T-cell (primary cell): ENCODE results near the gene PURB. TPM values are rescaled to one million over a fixed set of nuclear protein-coding genes. Genes with fewer than 3 reads are reported as not detected.

Experiments used
- ATAC-seq, 4 experiments: fragments of 200-7000 bp in 3 of 4; fragments of 150-1000 bp in 1 of 4; cut with Tn5 transposase; replicated peaks in 1 of 4; 1 replicate in 3 of 4; 2 replicates in 1 of 4; pipeline ENCODE4 v1.10.0; 2021; ENCODE audit warnings: moderate library complexity in 3 of 4, mild to moderate bottlenecking in 2 of 4, moderate number of reproducible peaks in 1 of 4
- CTCF ChIA-PET, 2 donors: fragments of 300-600 bp; sonication (Branson Sonifier 250); formaldehyde crosslinking; loops; one replicate each; lab custom pipeline; 2022; ENCODE audit warnings: antibody characterized with exemption in 2 of 2; lab: Charles Lee
- POLR2A ChIA-PET, 2 donors: fragments of 300-600 bp; sonication (Branson Sonifier 250); formaldehyde crosslinking; loops; one replicate each; lab custom pipeline; 2022; ENCODE audit warnings: antibody characterized with exemption in 2 of 2; lab: Charles Lee
- DNase-seq, 35 experiments: peaks; one replicate each; pipeline versions ENCODE4 v3.0.0 to v3.0.0-alpha.2; 2013 to 2023
- H3K27ac ChIP-seq: one replicate; pipeline ENCODE4 v1.5.1; 2013; ENCODE audit warnings: low read length
- H3K27me3 ChIP-seq, 2 experiments: replicated peaks in 1 of 2; 1 replicate in 1 of 2; 2 replicates in 1 of 2; pipeline versions ENCODE4 v1.6.1 to v1.7.0; 2013; ENCODE audit warnings: low read length in 1 of 2, mixed read lengths in 1 of 2; ENCODE audit not compliant: control insufficient read depth in 2 of 2, insufficient read depth in 2 of 2; ENCODE audit errors: extremely low read depth in 1 of 2
- H3K36me3 ChIP-seq, 2 donors: 1 replicate in 1 of 2; 2 replicates in 1 of 2; pipeline versions ENCODE4 v1.6.1 to v1.7.0; 2013; ENCODE audit warnings: low read length in 1 of 2; ENCODE audit not compliant: control insufficient read depth in 2 of 2, insufficient read depth in 1 of 2; ENCODE audit errors: extremely low read depth in 1 of 2
- H3K4me1 ChIP-seq, 2 experiments: 1 replicate in 1 of 2; 2 replicates in 1 of 2; pipeline versions ENCODE4 v1.6.1 to v1.7.0; 2013; ENCODE audit warnings: low read length in 2 of 2, mixed read lengths in 1 of 2; ENCODE audit not compliant: insufficient read depth in 2 of 2, control insufficient read depth in 1 of 2; ENCODE audit errors: extremely low read depth in 1 of 2
- H3K4me3 ChIP-seq, 2 donors: 1 replicate in 1 of 2; 2 replicates in 1 of 2; pipeline versions ENCODE4 v1.5.1 to v1.7.0; 2013; ENCODE audit warnings: mild to moderate bottlenecking in 2 of 2, low read length in 1 of 2, moderate library complexity in 1 of 2; ENCODE audit not compliant: control insufficient read depth in 1 of 2; ENCODE audit errors: extremely low read depth in 1 of 2
- H3K9me3 ChIP-seq: 2 replicates; pipeline ENCODE4 v1.7.0; 2013
- H3K27ac Mint-ChIP-seq, 2 donors: one replicate each; pipeline ENCODE4 v1.8.0; 2020 to 2021; ENCODE audit warnings: mild to moderate bottlenecking in 2 of 2, mixed read lengths in 2 of 2
- H3K27me3 Mint-ChIP-seq, 2 donors: one replicate each; pipeline ENCODE4 v1.8.0; 2021 to 2022; ENCODE audit warnings: mixed read lengths in 2 of 2
- H3K36me3 Mint-ChIP-seq: one replicate; pipeline ENCODE4 v1.8.0; 2021; ENCODE audit warnings: mixed read lengths
- H3K4me1 Mint-ChIP-seq, 3 donors: one replicate each; pipeline ENCODE4 v1.8.0; 2020 to 2022; ENCODE audit warnings: mixed read lengths in 3 of 3, mild to moderate bottlenecking in 1 of 3
- H3K4me3 Mint-ChIP-seq, 3 donors: one replicate each; pipeline ENCODE4 v1.8.0; 2020 to 2022; ENCODE audit warnings: mild to moderate bottlenecking in 3 of 3, mixed read lengths in 3 of 3, moderate library complexity in 3 of 3
- H3K9me3 Mint-ChIP-seq, 3 donors: one replicate each; pipeline ENCODE4 v1.8.0; 2020 to 2022; ENCODE audit warnings: mixed read lengths in 3 of 3
- WGBS: methylation state at CpG from one replicate; pipeline ENCODE4 v1.1.5; 2013; ENCODE audit warnings: missing lambda C conversion rate; ENCODE audit not compliant: insufficient coverage; 5-methylcytosine and 5-hydroxymethylcytosine counted together
- total RNA-seq, 35 experiments: library from RNA in 6 of 35; stranded (reverse) in 6 of 35; fragments of 120-200 nt in 1 of 35; gene quantifications; one replicate each; pipeline versions ENCODE4 v1.2.1 to v1.2.4 and lab custom pipeline; 2013 to 2026

Gene PURB
- total RNA-seq, 5 donors from 2014 or later (not counting 1 experiment from before 2014, with no cell fraction given) = 19.5 to 29.8 (median 20.1) TPM

DNA sequence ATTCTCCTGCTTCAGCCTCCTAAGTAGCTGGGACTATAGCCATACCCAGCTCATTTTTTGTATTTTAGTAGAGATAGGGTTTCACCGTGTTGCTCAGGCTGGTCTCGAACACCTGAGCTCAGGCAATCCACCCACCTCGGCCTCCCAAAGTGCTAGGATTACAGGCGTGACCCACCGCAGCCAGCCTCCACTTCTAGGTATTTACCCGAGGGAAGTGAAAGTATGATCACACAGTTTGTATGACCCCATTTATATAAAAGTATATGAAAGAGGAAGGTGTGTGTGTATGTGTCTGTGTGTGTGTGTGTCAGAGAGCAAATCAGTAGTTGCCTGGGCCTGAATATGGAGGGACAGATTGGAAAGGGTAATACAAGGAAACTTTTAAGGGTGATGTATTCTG, 2.0 kb upstream of the PURB start:
- H3K4me1 Mint-ChIP-seq = peaks cover 39 to 51% (median 40%) of the 10 kb centered on the region in 3 donors
- no peak for ATAC-seq
- peak overlapping the region in 1 of 3 donors; percentile 17 for H3K4me3 Mint-ChIP-seq

DNA sequence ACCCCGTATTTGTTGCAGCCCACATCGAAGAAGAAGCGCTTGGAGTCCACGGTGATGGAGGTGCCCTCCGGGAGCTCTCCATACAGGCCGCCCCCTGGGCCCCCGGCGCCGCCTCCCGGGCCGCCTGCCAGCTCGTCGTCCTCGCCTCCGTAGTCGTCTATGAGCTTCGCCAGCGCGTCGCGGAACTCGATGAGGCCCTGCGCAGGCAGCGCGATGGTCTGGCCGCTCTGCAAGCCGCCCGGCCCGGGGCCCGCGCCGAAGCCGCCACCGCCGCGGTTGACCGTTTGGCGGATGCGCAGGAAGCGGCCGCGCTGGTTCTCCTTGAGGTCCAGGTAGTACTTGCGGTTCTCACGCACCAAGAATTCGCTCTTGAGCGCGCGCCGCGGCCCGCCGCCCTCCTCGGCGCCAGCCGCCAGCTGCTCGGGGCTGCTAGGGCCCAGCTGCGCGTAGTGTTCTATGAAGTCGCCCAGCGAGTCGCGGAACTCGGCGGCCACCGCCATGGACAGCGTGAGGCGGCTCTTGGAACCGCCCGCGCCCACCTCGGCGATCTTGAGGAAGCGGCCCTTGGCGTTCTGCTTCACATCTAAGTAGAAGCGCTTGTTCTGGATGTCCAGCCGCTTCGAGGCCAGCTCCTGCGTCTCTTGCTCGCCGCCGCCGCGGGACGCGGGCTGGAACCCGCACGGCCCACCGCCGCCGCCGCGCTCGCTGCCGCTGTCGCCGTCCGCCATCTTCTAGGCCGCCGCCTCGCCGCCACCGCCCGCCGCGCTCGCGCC, 523 bp downstream of the PURB start:
- H3K4me1 Mint-ChIP-seq = peaks cover 40 to 57% (median 47%) of the 10 kb centered on the region in 3 donors
- H3K4me3 Mint-ChIP-seq = peak overlapping the region; percentile 71 to 96 (median 82)
- H3K27me3 Mint-ChIP-seq = peaks cover 0 to 1% of the 10 kb centered on the region in 2 donors
- peak overlapping the region; percentile 45 to 72 for H3K27ac Mint-ChIP-seq
- ATAC-seq = peak; percentile 18 to 36 (median 30)
- peak overlapping the region; percentile 61 to 77 for H3K4me3 ChIP-seq
- POLR2A ChIA-PET = interaction anchor here (0.6 to 2.0 kb wide), 10 partner anchors 8 to 290 kb away, joined by 3 to 15 read pairs (median 3); partner anchors contain the start of genes H2AZ2 (in 1 of the 2) and OGDH (in 1 of the 2)
- H3K9me3 Mint-ChIP-seq = peaks cover 0 to 5% (median 3%) of the 10 kb centered on the region in 3 donors
- CTCF ChIA-PET = interaction anchor here (0.6 to 2.3 kb wide), 7 partner anchors 20 to 230 kb away, joined by 3 to 15 read pairs (median 3); partner anchors contain the start of gene H2AZ2 (in 1 of the 2)
- DNase-seq = peak; percentile 11 to 71 (median 47)
- H3K27me3 ChIP-seq = no peaks in the 10 kb centered on the region
- peaks cover 33 to 37% of the 10 kb centered on the region in 2 experiments for H3K4me1 ChIP-seq
- H3K9me3 ChIP-seq = peaks cover 7% of the 10 kb centered on the region
- WGBS = under 1% methylated on average over 107 of the region's 107 CpGs
- H3K36me3 ChIP-seq = peaks cover 0 to 4% of the 10 kb centered on the region in 2 donors
- H3K27ac ChIP-seq = peak overlapping the region; percentile 81
- peaks cover 18% of the 10 kb centered on the region for H3K36me3 Mint-ChIP-seq

More for the DNA sequence above, 2.0 kb upstream of the PURB start:
- Histone ChIP-seq H3K27ac (peak overlapping the region; percentile 100), H3K4me3 (no peak overlapping the region), H3K9me3 (peaks cover 7% of the 10 kb centered on the region), H3K36me3 (peaks cover 0 to 4% of the 10 kb centered on the region in 2 donors), H3K4me1 (peaks cover 31 to 53% of the 10 kb centered on the region in 2 experiments), H3K27me3 (no peaks in the 10 kb centered on the region)
- Mint-ChIP-seq H3K27me3 (peaks cover 0 to 1% of the 10 kb centered on the region in 2 donors), H3K36me3 (peaks cover 10% of the 10 kb centered on the region), H3K27ac (peak overlapping the region; percentile 29 to 38), H3K9me3 (peaks cover 0 to 3% (median 0%) of the 10 kb centered on the region in 3 donors)
- CTCF ChIA-PET = interaction anchor here in 1 of 2 donors (0.7 to 1.3 kb wide), 2 partner anchors 30 to 345 kb away, joined by 3 read pairs; no protein-coding TSS in a partner anchor
- DNase-seq = peak in 1 of 35 experiments; percentile 15
- no CpG with 5 or more reads among the region's 6 CpGs for WGBS
- POLR2A ChIA-PET = interaction anchor here (0.6 to 0.7 kb wide), 2 partner anchors 87 to 223 kb away, joined by 3 read pairs; no protein-coding TSS in a partner anchor

DNA sequence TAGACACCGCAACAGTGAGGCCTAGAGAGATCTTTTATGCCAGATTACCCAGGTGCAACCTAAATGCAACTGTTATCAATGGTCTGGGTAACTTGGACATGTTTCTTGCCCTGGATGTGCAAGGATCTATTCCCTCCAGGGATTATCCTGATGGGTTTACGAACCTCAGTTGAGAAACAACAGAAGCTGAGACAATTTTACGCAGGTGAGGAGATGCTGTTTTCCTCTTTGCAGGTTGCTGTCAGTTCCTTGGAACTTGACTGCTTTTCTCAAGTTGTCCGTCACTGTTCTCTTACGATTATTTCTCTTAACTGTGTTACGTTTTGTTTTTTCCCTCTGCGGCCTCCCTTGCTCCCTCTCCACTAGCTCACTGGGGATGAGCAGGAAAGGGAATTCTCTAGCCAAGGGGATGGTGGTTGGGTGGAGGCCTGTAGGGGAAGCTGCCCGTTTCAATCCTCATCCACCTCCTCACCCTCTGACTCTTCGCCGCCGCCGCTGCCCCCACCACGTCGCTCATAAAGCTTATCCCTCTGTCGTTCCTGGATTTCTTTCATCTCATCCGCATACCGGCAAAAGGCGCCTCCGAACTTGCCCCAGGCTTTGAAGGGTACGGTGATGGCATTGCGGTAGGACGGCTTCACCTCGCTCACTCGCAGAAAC, 1.2 kb downstream of the PURB start:
- H3K36me3 ChIP-seq = peaks cover 0 to 4% of the 10 kb centered on the region in 2 donors
- H3K4me1 Mint-ChIP-seq = peaks cover 44 to 60% (median 51%) of the 10 kb centered on the region in 3 donors
- 17% methylated on average over 18 of the region's 24 CpGs for whole genome bisulfite sequencing

DNA sequence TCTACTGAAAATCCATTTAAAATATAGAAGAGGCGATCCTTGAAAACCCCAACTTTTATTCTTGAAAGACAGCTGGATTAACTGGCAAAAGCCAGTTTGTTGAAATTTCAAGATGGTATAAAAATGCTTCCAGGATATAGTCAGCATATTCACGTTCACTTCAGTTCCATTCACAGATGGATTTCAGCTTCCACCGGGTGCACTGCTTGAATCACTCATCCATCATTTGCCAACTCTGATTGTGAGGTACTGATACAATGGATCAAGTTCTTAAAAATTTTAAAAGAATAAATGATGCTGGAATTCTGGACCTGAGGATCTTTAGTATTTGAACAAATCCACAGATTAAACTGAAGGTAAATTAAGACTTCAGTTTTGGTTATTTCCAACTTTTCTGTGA, 2.4 kb downstream of the PURB start:
- Histone ChIP-seq H3K4me1 (peaks cover 33 to 38% of the 10 kb centered on the region in 2 experiments), H3K27me3 (no peaks in the 10 kb centered on the region), H3K4me3 (no peak overlapping the region), H3K36me3 (peaks cover 0 to 4% of the 10 kb centered on the region in 2 donors), H3K9me3 (peaks cover 7% of the 10 kb centered on the region), H3K27ac (no peak overlapping the region)
- Mint-ChIP-seq H3K4me1 (peaks cover 44 to 62% (median 56%) of the 10 kb centered on the region in 3 donors), H3K9me3 (peaks cover 0 to 5% (median 3%) of the 10 kb centered on the region in 3 donors), H3K27ac (peak overlapping the region in 1 of 2 donors; percentile 48), H3K4me3 (peak overlapping the region in 1 of 3 donors; percentile 96), H3K27me3 (peaks cover 0 to 1% of the 10 kb centered on the region in 2 donors), H3K36me3 (peaks cover 18% of the 10 kb centered on the region)
- ATAC-seq (no peak), DNase-seq (no peak)
- POLR2A ChIA-PET = interaction anchor here in 1 of 2 donors (0.6 to 1.5 kb wide), 3 partner anchors 18 to 33 kb away, joined by 3 read pairs; no protein-coding TSS in a partner anchor
- WGBS = no CpG with 5 or more reads among the region's 3 CpGs
- CTCF ChIA-PET = interaction anchor here in 1 of 2 donors (1.0 to 1.1 kb wide), 2 partner anchors 28 to 36 kb away, joined by 3 read pairs; no protein-coding TSS in a partner anchor

More for the DNA sequence above, 1.2 kb downstream of the PURB start:
- CTCF ChIA-PET = interaction anchor here (0.6 to 2.3 kb wide), 6 partner anchors 29 to 231 kb away, joined by 3 to 15 read pairs (median 3); partner anchors contain the start of gene H2AZ2 (in 1 of the 2)
- Mint-ChIP-seq H3K4me3 (peak overlapping the region; percentile 71 to 96 (median 82)), H3K36me3 (peaks cover 18% of the 10 kb centered on the region), H3K27me3 (peaks cover 0 to 1% of the 10 kb centered on the region in 2 donors), H3K27ac (peak overlapping the region; percentile 45 to 72), H3K9me3 (peaks cover 0 to 5% (median 3%) of the 10 kb centered on the region in 3 donors)
- Histone ChIP-seq H3K4me3 (peak overlapping the region; percentile 61 to 77), H3K27me3 (no peaks in the 10 kb centered on the region), H3K27ac (peak overlapping the region; percentile 3), H3K9me3 (peaks cover 7% of the 10 kb centered on the region), H3K4me1 (peaks cover 33 to 38% of the 10 kb centered on the region in 2 experiments)
- DNase-seq (no peak), ATAC-seq (no peak)
- POLR2A ChIA-PET = interaction anchor here (0.6 to 1.0 kb wide), 5 partner anchors 21 to 114 kb away, joined by 3 to 4 read pairs (median 3); no protein-coding TSS in a partner anchor

- ChIA-PET POLR2A (interaction anchor here (0.5 to 1.3 kb wide), 7 partner anchors 9 to 84 kb away, joined by 3 to 5 read pairs (median 4); no protein-coding TSS in a partner anchor), CTCF (interaction anchor here (0.5 to 2.3 kb wide), 9 partner anchors 17 to 864 kb away, joined by 3 to 16 read pairs (median 3); no protein-coding TSS in a partner anchor)
- ATAC-seq (no peak), DNase-seq (no peak)
- Histone ChIP-seq H3K4me1 (peaks cover 28 to 38% of the 10 kb centered on the region in 2 experiments), H3K9me3 (peaks cover 7% of the 10 kb centered on the region), H3K27ac (no peak overlapping the region), H3K27me3 (no peaks in the 10 kb centered on the region), H3K36me3 (peaks cover 0 to 4% of the 10 kb centered on the region in 2 donors), H3K4me3 (no peak overlapping the region)
- H3K27ac Mint-ChIP-seq = no peak overlapping the region
- peaks cover 23% of the 10 kb centered on the region for H3K36me3 Mint-ChIP-seq
- H3K9me3 Mint-ChIP-seq = peaks cover 0 to 5% (median 3%) of the 10 kb centered on the region in 3 donors
- peaks cover 0 to 1% of the 10 kb centered on the region in 2 donors for H3K27me3 Mint-ChIP-seq
- peaks cover 41 to 62% (median 53%) of the 10 kb centered on the region in 3 donors for H3K4me1 Mint-ChIP-seq
- H3K4me3 Mint-ChIP-seq = peak overlapping the region in 1 of 3 donors; percentile 59
These were observed 3.7 kb downstream of the PURB start for GRCh38 chr7:44881610-44882009.
